ENCODE data around the gene ABCA12.

DNA sequence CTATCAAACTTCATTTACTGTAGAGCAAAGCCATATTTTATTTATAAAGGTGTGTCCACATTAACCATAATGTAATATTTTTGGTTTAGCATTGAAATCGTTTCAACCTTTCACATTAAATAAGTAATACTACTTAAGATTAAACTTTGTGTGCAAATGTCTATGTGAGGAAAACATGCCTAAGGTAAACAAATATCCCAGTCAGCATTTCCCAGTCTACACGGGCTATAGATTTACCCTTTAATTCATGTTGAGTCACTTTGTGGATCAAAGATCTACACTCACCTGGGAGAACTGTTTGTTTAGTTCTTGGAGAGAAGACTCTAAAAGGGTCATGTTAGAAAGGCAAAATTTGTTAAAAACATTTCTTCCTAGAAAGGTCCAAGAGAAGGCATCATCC lies 89.1 kb downstream of the ABCA12 start:
- TF ChIP-seq KDM5A (IDR thresholded peaks at IDR 0.05; ENCODE audit: borderline replicate concordance, low read length) (no peak), TAF1 (CRISPR knock-in tag; IDR thresholded peaks at IDR 0.05) (no peak), NCOA1 (CRISPR knock-in tag; IDR thresholded peaks at IDR 0.05) (no peak), CREB1 (IDR thresholded peaks at IDR 0.05) (no peak), CREB1 (CRISPR knock-in tag; IDR thresholded peaks at IDR 0.05) (no peak), HDAC2 (CRISPR knock-in tag; IDR thresholded peaks at IDR 0.05) (no peak), POLR2A (IDR thresholded peaks at IDR 0.05; ENCODE audit: insufficient read depth in 1 of 2, low read depth in 2 of 2, low read length in 2 of 2) (no peak), ZNF75D (CRISPR knock-in tag; IDR thresholded peaks at IDR 0.05; ENCODE audit: borderline replicate concordance) (no peak), ATM (IDR thresholded peaks at IDR 0.05; ENCODE audit: borderline replicate concordance) (no peak), JUN (CRISPR knock-in tag; IDR thresholded peaks at IDR 0.05) (no peak)
- TF ChIP-seq, protein P1, sequence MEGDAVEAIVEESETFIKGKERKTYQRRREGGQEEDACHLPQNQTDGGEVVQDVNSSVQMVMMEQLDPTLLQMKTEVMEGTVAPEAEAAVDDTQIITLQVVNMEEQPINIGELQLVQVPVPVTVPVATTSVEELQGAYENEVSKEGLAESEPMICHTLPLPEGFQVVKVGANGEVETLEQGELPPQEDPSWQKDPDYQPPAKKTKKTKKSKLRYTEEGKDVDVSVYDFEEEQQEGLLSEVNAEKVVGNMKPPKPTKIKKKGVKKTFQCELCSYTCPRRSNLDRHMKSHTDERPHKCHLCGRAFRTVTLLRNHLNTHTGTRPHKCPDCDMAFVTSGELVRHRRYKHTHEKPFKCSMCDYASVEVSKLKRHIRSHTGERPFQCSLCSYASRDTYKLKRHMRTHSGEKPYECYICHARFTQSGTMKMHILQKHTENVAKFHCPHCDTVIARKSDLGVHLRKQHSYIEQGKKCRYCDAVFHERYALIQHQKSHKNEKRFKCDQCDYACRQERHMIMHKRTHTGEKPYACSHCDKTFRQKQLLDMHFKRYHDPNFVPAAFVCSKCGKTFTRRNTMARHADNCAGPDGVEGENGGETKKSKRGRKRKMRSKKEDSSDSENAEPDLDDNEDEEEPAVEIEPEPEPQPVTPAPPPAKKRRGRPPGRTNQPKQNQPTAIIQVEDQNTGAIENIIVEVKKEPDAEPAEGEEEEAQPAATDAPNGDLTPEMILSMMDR (CRISPR knock-in tag; IDR thresholded peaks at IDR 0.05): no peak
- TF ChIP-seq, protein P2, sequence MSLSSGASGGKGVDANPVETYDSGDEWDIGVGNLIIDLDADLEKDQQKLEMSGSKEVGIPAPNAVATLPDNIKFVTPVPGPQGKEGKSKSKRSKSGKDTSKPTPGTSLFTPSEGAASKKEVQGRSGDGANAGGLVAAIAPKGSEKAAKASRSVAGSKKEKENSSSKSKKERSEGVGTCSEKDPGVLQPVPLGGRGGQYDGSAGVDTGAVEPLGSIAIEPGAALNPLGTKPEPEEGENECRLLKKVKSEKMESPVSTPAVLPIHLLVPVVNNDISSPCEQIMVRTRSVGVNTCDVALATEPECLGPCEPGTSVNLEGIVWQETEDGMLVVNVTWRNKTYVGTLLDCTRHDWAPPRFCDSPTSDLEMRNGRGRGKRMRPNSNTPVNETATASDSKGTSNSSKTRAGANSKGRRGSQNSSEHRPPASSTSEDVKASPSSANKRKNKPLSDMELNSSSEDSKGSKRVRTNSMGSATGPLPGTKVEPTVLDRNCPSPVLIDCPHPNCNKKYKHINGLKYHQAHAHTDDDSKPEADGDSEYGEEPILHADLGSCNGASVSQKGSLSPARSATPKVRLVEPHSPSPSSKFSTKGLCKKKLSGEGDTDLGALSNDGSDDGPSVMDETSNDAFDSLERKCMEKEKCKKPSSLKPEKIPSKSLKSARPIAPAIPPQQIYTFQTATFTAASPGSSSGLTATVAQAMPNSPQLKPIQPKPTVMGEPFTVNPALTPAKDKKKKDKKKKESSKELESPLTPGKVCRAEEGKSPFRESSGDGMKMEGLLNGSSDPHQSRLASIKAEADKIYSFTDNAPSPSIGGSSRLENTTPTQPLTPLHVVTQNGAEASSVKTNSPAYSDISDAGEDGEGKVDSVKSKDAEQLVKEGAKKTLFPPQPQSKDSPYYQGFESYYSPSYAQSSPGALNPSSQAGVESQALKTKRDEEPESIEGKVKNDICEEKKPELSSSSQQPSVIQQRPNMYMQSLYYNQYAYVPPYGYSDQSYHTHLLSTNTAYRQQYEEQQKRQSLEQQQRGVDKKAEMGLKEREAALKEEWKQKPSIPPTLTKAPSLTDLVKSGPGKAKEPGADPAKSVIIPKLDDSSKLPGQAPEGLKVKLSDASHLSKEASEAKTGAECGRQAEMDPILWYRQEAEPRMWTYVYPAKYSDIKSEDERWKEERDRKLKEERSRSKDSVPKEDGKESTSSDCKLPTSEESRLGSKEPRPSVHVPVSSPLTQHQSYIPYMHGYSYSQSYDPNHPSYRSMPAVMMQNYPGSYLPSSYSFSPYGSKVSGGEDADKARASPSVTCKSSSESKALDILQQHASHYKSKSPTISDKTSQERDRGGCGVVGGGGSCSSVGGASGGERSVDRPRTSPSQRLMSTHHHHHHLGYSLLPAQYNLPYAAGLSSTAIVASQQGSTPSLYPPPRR (CRISPR knock-in tag; IDR thresholded peaks at IDR 0.05; ENCODE audit: borderline replicate concordance): no peak
- TF ChIP-seq, protein P3, sequence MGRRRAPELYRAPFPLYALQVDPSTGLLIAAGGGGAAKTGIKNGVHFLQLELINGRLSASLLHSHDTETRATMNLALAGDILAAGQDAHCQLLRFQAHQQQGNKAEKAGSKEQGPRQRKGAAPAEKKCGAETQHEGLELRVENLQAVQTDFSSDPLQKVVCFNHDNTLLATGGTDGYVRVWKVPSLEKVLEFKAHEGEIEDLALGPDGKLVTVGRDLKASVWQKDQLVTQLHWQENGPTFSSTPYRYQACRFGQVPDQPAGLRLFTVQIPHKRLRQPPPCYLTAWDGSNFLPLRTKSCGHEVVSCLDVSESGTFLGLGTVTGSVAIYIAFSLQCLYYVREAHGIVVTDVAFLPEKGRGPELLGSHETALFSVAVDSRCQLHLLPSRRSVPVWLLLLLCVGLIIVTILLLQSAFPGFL (CRISPR knock-in tag; IDR thresholded peaks at IDR 0.05): no peak

Measured in HepG2 (cell line).